H1 (cell line): ENCODE measurements around the gene HOXB9. TPM values are rescaled to one million over a fixed set of nuclear protein-coding genes. Genes with fewer than 3 reads are reported as not detected.
A peak's percentile ranks its signal among the peaks of the same experiment; 100 is the strongest.

Experiments used
- ASH2L ChIP-seq: fragments of 200-600, 300-600 bp; sonication (generic); IDR thresholded peaks from one replicate; pipeline ENCODE4 v1.7.1; 2017; ENCODE audit warnings: low read length
- ATF2 ChIP-seq: IDR thresholded peaks from 2 replicates; pipeline ENCODE4 v1.6.1; 2012; ENCODE audit warnings: low read length, inconsistent platforms
- CHD7 ChIP-seq: fragments of 300-600 bp; sonication (generic); IDR thresholded peaks from 2 replicates; pipeline ENCODE4 v1.7.1; 2012; ENCODE audit warnings: low read length, moderate library complexity, mild to moderate bottlenecking, inconsistent platforms; ENCODE audit not compliant: insufficient replicate concordance
- CTBP2 ChIP-seq: IDR thresholded peaks from 2 replicates; pipeline ENCODE4 v1.7.0; 2011; ENCODE audit warnings: borderline replicate concordance, mild to moderate bottlenecking, moderate library complexity, mixed read lengths, low read length; ENCODE audit not compliant: insufficient read depth, insufficient read length
- GTF2F1 ChIP-seq: IDR thresholded peaks from 2 replicates; pipeline ENCODE4 v1.6.1; 2012; ENCODE audit warnings: low read depth, low read length, improper control_type of control experiment, borderline replicate concordance
- SAP30 ChIP-seq: fragments of 300-600 bp; sonication (generic); IDR thresholded peaks from 2 replicates; pipeline ENCODE4 v1.7.1; 2012; ENCODE audit warnings: low read length, moderate library complexity, mild to moderate bottlenecking, inconsistent platforms; ENCODE audit not compliant: insufficient read depth, insufficient replicate concordance
- TCF12 ChIP-seq: IDR thresholded peaks from 2 replicates; pipeline ENCODE4 v1.6.1; 2011; ENCODE audit warnings: low read depth, mild to moderate bottlenecking, low read length
- polyA plus RNA-seq, 7 experiments: library from polyadenylated mRNA; depleted of rRNA in 3 of 7; stranded (reverse) in 5 of 7; unstranded in 2 of 7; fragments of >200 nt in 5 of 7; fragments of 200-250 nt in 2 of 7; gene quantifications; 1 replicate in 5 of 7; 2 replicates in 1 of 7; 4 replicates in 1 of 7; pipeline versions ENCODE4 v1.2.1 to v1.2.3, GENCODE V29; 2011 to 2013; ENCODE audit warnings: missing spikeins in 2 of 7, mixed read lengths in 2 of 7
- total RNA-seq: library from RNA; stranded (reverse); fragmentation: NEBNext Ultra II Directional; extraction: Animal tissue kit (Norgen Biotek cat#: 25700); gene quantifications from 2 replicates; pipeline ENCODE4 v1.2.1, GENCODE V29; 2021

HOXB9 gene
- total and polyA plus RNA-seq, 2 of the 8 experiments (the other 6 are each of a cell fraction or from before 2014, with no cell fraction given), result not detected

- TF ChIP-seq ATF2 (no peak), SAP30 (no peak), CHD7 (no peak), ASH2L (peak; percentile 58), CTBP2 (peak; percentile 99), TCF12 (no peak), GTF2F1 (no peak)
Observed at GRCh38 chr17:48624544-48625494, 1.3 kb downstream of the HOXB9 start (continued).
